GM19372 (cell line): Measurements from ENCODE around the gene ZPBP.
"Not testable (repeated sequence)": the region's sequence is repeated elsewhere in the genome, so short reads cannot be mapped to it uniquely, and the experiment has no call there.

ENCODE experiments used
- ATAC-seq: cut with Tn5 transposase; IDR thresholded peaks from one replicate; pipeline ENCODE4 v1.9.1; 2021; ENCODE audit warnings: mild to moderate bottlenecking, low read depth, moderate library complexity; ENCODE audit not compliant: unreplicated experiment

ZPBP gene

GRCh38 chr7:50047716-50048115 is 45.3 kb downstream of the ZPBP start:
- ATAC-seq = no peak

- not testable (repeated sequence) for ATAC-seq
Measured at GRCh38 chr7:50041165-50041564, 51.9 kb downstream of the ZPBP start.

GRCh38 chr7:50037086-50037485 is 56.0 kb downstream of the ZPBP start:
- no peak for ATAC-seq

- no peak for ATAC-seq
Measured at GRCh38 chr7:50022991-50023390, 70.1 kb downstream of the ZPBP start.

- ATAC-seq = no peak
Measured at GRCh38 chr7:50022451-50022850, 70.6 kb downstream of the ZPBP start.

- no peak for ATAC-seq
Measured at GRCh38 chr7:49995681-49996080, 97.4 kb downstream of the ZPBP start.

GRCh38 chr7:49986191-49986590 is 106.9 kb downstream of the ZPBP start:
- no peak for ATAC-seq

GRCh38 chr7:49980465-49980864 is 112.6 kb downstream of the ZPBP start:
- no peak for ATAC-seq

- no peak for ATAC-seq
Measured at GRCh38 chr7:49976238-49976637, 116.8 kb downstream of the ZPBP start.

- ATAC-seq = no peak
Measured at GRCh38 chr7:49974035-49974434, 119.0 kb downstream of the ZPBP start.

GRCh38 chr7:49937608-49938007 is 155.4 kb downstream of the ZPBP start:
- ATAC-seq = no peak

- ATAC-seq = no peak
Measured at GRCh38 chr7:49931627-49932026, 161.4 kb downstream of the ZPBP start.

GRCh38 chr7:49928787-49929186 is 164.3 kb downstream of the ZPBP start:
- no peak for ATAC-seq

- ATAC-seq = no peak
Measured at GRCh38 chr7:49927631-49928030, 165.4 kb downstream of the ZPBP start.

- no peak for ATAC-seq
Measured at GRCh38 chr7:49926720-49927119, 166.3 kb downstream of the ZPBP start.

GRCh38 chr7:49911909-49912308 is 181.1 kb downstream of the ZPBP start:
- ATAC-seq = no peak

GRCh38 chr7:49894543-49894942 is 198.5 kb downstream of the ZPBP start:
- ATAC-seq = no peak

- no peak for ATAC-seq
Measured at GRCh38 chr7:49893131-49893530, 199.9 kb downstream of the ZPBP start.

GRCh38 chr7:49892481-49892880 is 200.6 kb downstream of the ZPBP start:
- no peak for ATAC-seq
